A673 (cell line): Measurements from ENCODE around the gene PDGFC. TPM values are rescaled to one million over a fixed set of nuclear protein-coding genes. Genes with fewer than 3 reads are reported as not detected.

Experiments
- BruUV-seq: library from RNA; stranded (reverse); fragments of 400-500 nt; replicated peaks from 2 replicates; lab custom pipeline; 2021; lab: Mats Ljungman, UMichigan
- CTCF ChIA-PET: fragments of 300-600 bp; sonication (Branson Sonifier 250); formaldehyde crosslinking; loops from one replicate; lab custom pipeline; 2022; ENCODE audit warnings: antibody characterized with exemption; lab: Charles Lee
- POLR2A ChIA-PET: fragments of 300-600 bp; sonication (Branson Sonifier 250); formaldehyde crosslinking; loops from one replicate; lab custom pipeline; 2022; ENCODE audit warnings: antibody characterized with exemption; ENCODE audit not compliant: low non-redundant PET; lab: Charles Lee
- DNase-seq: peaks from one replicate; pipeline ENCODE4 v3.0.0-alpha.2; 2015; ENCODE audit warnings: low spot score
- H3K27ac ChIP-seq: fragments of 200-600 bp; sonication (generic); 2 replicates; pipeline ENCODE4 v1.5.1; 2016; ENCODE audit warnings: mixed run types, low read depth, mild to moderate bottlenecking, mixed read lengths, antibody characterized with exemption, low read length; ENCODE audit not compliant: poor library complexity, severe bottlenecking
- H3K27me3 ChIP-seq: fragments of 200-600 bp; sonication (generic); replicated peaks from 2 replicates; pipeline ENCODE4 v1.6.1; 2017; ENCODE audit warnings: mixed run types, low read depth, mild to moderate bottlenecking, mixed read lengths, antibody characterized with exemption, low read length; ENCODE audit not compliant: insufficient read depth, poor library complexity
- H3K36me3 ChIP-seq: fragments of 200-600 bp; sonication (generic); 2 replicates; pipeline ENCODE4 v1.6.1; 2016; ENCODE audit warnings: mixed run types, mild to moderate bottlenecking, mixed read lengths, antibody characterized with exemption, low read length; ENCODE audit not compliant: insufficient read depth, poor library complexity, severe bottlenecking
- H3K4me1 ChIP-seq: fragments of 200-600 bp; sonication (generic); 2 replicates; pipeline ENCODE4 v1.6.1; 2017; ENCODE audit warnings: mixed run types, mild to moderate bottlenecking, mixed read lengths, antibody characterized with exemption, low read length; ENCODE audit not compliant: insufficient read depth, poor library complexity, severe bottlenecking
- H3K4me3 ChIP-seq: fragments of 200-600 bp; sonication (generic); 2 replicates; pipeline ENCODE4 v1.5.1; 2016; ENCODE audit warnings: low read depth, mixed run types, mild to moderate bottlenecking, mixed read lengths, low read length; ENCODE audit not compliant: poor library complexity, severe bottlenecking
- H3K9me3 ChIP-seq: fragments of 200-600 bp; sonication (generic); 2 replicates; pipeline ENCODE4 v1.6.1; 2016; ENCODE audit warnings: mixed run types, low read depth, mild to moderate bottlenecking, mixed read lengths, antibody characterized with exemption, low read length; ENCODE audit not compliant: poor library complexity, severe bottlenecking
- EZH2 ChIP-seq: fragments of 200-600 bp; sonication (generic); IDR thresholded peaks from 2 replicates; pipeline ENCODE4 v1.6.1; 2017; ENCODE audit warnings: borderline replicate concordance, low read depth, mild to moderate bottlenecking, mixed read lengths, antibody characterized with exemption, low read length; ENCODE audit not compliant: poor library complexity, severe bottlenecking
- intact Hi-C: fragments of 100-400 bp; cut with micrococcal nuclease; formaldehyde crosslinking; loops from one replicate; pipeline ENCODE4 v1.10.0; 2022; ENCODE audit not compliant: unreplicated experiment
- total RNA-seq: library from RNA; stranded (reverse); gene quantifications from 2 replicates; pipeline ENCODE4 v1.2.3, GENCODE V29; 2021
- TF ChIP-seq, protein P1 (sequence below): fragments of 300-800, 200-600 bp; sonication (generic); conservative IDR thresholded peaks from 2 replicates; pipeline ENCODE4 v1.5.1; 2017; ENCODE audit warnings: low read depth, mild to moderate bottlenecking, antibody characterized with exemption, low read length, moderate library complexity, mixed read lengths

PDGFC gene
- total RNA-seq, 1 experiment from 2014 or later = 28.0 TPM

DNA sequence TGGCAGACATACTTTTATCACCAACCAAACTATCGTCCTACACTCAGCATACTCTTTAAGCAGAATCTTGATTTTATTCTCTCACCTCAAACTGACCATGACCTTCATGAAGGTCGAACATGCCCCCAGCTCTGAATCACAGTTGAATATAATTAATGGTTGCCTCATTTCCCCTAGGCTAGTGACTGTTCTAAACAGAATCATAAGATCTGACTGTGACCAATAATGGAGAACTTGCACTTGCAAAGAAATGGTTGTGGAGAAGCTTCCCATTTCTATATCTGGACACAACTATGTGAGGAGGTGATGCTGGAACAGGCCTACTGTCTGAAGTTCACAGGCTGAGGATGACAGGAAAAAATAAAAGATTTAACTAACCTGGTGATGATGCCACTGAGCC lies 85.1 kb downstream of the PDGFC start:
- Histone ChIP-seq H3K9me3 (peaks cover 9% of the 10 kb centered on the region), H3K27ac (no peak overlapping the region), H3K4me1 (peaks cover 5% of the 10 kb centered on the region), H3K36me3 (no peaks in the 10 kb centered on the region), H3K27me3 (no peaks in the 10 kb centered on the region), H3K4me3 (no peak overlapping the region)
- no peak for DNase-seq
- intact Hi-C loops = no loop called here
- BruUV-seq = no TSS peak
- ChIA-PET CTCF (no interaction called here), POLR2A (no interaction called here)
- no peak for TF ChIP-seq EZH2
- TF ChIP-seq, protein P1, sequence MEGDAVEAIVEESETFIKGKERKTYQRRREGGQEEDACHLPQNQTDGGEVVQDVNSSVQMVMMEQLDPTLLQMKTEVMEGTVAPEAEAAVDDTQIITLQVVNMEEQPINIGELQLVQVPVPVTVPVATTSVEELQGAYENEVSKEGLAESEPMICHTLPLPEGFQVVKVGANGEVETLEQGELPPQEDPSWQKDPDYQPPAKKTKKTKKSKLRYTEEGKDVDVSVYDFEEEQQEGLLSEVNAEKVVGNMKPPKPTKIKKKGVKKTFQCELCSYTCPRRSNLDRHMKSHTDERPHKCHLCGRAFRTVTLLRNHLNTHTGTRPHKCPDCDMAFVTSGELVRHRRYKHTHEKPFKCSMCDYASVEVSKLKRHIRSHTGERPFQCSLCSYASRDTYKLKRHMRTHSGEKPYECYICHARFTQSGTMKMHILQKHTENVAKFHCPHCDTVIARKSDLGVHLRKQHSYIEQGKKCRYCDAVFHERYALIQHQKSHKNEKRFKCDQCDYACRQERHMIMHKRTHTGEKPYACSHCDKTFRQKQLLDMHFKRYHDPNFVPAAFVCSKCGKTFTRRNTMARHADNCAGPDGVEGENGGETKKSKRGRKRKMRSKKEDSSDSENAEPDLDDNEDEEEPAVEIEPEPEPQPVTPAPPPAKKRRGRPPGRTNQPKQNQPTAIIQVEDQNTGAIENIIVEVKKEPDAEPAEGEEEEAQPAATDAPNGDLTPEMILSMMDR = no peak

GRCh38 chr4:156885374-156885773 lies 86.2 kb downstream of the PDGFC start:
- DNase-seq = no peak
- H3K27me3 ChIP-seq = no peaks in the 10 kb centered on the region
- no peak overlapping the region for H3K4me3 ChIP-seq
- ChIA-PET POLR2A (no interaction called here), CTCF (no interaction called here)
- H3K36me3 ChIP-seq = no peaks in the 10 kb centered on the region
- BruUV-seq = no TSS peak
- intact Hi-C loops = no loop called here
- H3K27ac ChIP-seq = no peak overlapping the region
- TF ChIP-seq, protein P1 = no peak
- no peak for TF ChIP-seq EZH2
- peaks cover 3% of the 10 kb centered on the region for H3K4me1 ChIP-seq
- peaks cover 9% of the 10 kb centered on the region for H3K9me3 ChIP-seq

GRCh38 chr4:156884183-156884582 lies 87.4 kb downstream of the PDGFC start:
- no peaks in the 10 kb centered on the region for H3K36me3 ChIP-seq
- ChIA-PET CTCF (no interaction called here), POLR2A (no interaction called here)
- H3K4me1 ChIP-seq = no peaks in the 10 kb centered on the region
- TF ChIP-seq EZH2 = no peak
- TF ChIP-seq, protein P1 = no peak
- no peak overlapping the region for H3K27ac ChIP-seq
- H3K4me3 ChIP-seq = no peak overlapping the region
- no TSS peak for BruUV-seq
- peaks cover 9% of the 10 kb centered on the region for H3K9me3 ChIP-seq
- intact Hi-C loops = no loop called here
- no peaks in the 10 kb centered on the region for H3K27me3 ChIP-seq
- DNase-seq = no peak
